GM19455 (cell line): ENCODE results near the gene KPRP.

ENCODE experiments used
- ATAC-seq: cut with Tn5 transposase; IDR thresholded peaks from one replicate; pipeline ENCODE4 v1.9.1; 2021; ENCODE audit not compliant: unreplicated experiment

The KPRP gene

DNA sequence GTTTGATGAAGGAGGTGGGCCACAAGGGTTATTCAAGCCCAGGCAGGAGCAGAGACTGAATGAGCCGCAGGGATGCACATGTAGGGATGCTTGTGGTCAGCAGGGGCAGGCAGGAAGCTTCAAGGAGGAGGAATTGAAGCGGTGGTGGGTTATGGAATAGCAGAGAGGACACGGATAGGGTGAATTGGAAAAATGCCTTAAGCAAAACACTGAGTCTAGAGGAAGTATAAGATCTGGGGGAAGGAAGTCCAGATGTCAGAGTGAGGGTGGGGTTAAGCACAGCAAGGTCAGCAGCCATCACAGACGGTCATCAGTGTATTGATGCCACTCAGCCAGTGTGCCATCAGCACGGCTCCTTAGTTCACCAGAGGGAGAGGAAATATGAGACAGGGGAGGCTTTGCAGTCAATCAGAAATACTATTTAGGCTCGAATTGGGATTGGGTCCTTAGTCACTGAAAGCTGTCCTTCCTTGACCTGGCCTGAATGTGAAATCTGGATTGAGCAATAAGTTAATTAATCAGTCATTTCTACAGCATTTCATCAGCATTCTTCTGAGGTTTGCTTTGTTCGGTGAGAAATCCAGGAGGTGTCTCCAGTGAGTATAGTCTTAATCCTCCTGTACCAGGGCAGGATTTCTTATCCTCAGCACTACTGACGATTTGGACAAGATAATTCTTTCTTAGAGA lies 11.2 kb downstream of the KPRP start:
- no peak for ATAC-seq

DNA sequence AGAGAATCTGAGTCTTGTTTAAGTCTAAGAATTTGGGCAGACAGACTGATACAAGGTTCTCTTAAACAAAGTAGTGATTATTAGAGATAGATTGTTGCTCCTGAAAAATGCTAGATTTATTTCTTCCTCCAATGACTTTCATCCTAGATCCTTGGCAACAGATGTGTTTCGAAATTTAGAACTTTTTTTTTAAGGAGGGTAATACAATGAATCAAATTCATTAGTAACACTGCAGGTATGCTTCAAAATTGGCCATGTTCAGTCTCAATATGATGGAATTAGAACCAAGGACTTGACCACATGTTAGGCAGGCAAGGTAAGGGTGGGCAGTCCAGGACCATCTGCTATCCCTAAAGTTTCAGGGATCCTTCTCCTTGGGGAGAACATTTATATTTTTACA lies 12.6 kb downstream of the KPRP start:
- no peak for ATAC-seq

DNA sequence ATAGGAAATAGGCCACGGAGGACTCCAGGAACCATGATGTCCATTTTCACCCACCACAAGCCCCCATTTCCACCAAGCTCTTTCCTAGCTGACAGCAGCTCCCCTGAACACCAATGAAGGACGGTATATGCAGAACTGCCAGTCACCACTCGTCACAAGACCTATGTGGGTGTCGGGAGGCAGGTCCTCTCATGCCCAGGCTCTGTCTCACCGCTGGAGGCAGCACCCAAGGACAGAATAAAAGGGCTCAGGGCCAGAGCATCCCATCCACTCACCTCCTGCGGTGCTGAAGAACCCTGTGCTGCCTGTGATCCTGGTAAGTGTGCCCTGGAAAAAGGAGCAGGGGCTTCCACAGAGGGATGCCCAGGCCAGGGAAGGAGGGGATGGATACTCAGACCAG lies 17.1 kb downstream of the KPRP start, which contains the start of gene LCE1F:
Gene LCE1F (plus strand): TSS at position 266 of the 400 bp plus-strand sequence. CDS start 1,232 bp downstream, outside the sequence.
- no peak for ATAC-seq

DNA sequence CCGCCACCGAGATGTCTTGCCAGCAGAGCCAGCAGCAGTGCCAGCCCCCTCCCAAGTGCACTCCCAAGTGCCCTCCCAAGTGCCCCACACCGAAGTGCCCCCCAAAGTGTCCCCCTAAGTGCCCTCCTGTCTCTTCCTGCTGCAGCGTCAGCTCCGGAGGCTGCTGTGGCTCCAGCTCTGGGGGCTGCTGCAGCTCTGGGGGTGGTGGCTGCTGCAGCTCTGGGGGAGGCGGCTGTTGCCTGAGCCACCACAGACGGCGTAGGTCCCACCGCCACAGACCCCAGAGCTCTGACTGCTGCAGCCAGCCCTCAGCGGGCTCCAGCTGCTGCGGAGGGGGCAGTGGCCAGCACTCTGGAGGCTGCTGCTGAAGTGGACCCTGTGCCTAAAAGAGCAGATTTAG lies 18.5 kb downstream of the KPRP start:
- no peak for ATAC-seq

DNA sequence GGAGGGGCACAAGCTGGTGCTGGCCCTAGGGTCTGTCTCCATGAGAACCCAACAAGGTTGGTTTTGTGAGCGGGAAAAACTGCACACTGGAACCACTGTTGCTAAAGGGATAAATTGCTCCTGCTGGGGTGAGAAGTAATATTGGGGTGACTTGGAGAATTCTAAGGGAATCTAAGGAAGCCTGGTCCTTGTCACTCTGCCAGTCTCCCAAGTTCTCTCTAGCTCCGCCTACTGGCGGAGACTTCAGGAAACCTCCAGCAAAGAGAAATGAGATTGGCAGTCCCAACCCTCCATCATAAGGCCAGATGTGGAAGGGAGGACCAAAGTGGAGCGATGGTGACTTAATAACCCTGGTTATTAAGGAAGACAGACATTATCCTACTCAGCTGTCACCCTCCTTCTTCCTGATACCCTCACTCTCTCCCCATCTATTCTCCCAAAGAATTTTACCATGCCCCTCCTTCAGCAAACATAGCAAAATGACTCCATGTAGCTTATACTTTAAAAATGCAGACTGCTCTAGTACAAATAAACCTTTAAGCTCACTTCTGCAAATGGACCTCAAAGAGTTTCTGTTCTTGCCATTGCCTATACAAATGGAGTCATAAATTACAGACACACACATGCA lies 19.8 kb downstream of the KPRP start:
- ATAC-seq, result no peak

DNA sequence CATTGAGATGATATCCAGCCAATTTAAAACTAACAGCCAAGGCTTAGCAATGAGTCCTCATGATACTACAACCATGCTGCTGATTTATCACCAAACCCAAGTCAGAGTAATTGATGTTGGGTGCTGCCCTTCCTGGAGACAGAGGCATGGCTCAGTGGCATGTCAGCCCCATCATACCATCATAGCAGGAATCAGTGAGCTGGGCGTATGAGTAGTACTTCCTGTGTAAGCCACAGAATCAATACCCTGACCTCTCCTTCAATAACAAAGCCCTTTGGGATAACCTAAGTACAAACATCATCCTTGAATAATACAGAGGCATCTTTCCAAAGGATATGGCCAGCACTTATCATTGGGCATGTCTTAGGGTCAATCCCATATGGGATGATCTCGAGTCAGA lies 25.3 kb downstream of the KPRP start:
- ATAC-seq, result no peak

DNA sequence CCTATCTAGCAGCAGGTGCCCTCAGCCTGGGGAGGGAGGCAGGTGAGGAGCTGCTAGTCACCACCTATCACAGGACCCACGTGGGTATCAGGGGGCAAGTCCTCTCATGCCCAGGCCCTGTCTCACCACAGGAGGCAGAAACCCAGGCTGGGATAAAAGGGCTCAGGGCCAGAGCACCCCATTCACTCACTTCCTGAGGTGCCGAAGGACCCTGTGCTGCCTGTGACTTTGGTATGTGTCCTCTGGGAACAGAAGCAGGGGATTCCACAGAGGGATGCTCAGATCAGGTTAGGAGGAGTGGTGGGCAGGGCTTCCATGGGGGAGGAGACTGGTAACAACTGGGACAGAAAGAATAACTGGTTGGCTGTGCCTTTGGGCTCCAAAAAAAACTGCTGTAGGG lies 28.3 kb downstream of the KPRP start, which contains the start of gene LCE1E:
Gene LCE1E (plus strand): TSS at position 181 of the 400 bp plus-strand sequence. CDS start 1,043 bp downstream, outside the sequence.
- ATAC-seq, result no peak

DNA sequence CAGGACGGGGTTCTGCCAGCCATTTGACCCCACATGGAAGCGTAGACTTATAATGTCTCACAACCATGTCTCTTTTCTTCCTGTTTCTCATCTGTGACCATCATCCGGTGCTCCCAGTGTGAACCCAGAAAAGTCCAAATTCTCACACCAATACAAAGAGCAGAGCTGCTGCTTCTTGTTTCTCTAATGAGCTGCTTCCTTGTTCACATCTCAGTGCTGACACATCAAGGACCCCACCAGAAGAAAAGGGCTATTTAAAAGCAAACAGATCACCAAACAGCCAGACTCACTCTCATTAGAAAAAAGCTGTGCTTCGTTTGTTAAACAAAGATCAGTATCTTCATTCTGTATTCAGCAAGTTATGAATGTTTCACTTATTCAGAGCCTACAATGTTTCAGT lies 37.9 kb downstream of the KPRP start:
- no peak for ATAC-seq

DNA sequence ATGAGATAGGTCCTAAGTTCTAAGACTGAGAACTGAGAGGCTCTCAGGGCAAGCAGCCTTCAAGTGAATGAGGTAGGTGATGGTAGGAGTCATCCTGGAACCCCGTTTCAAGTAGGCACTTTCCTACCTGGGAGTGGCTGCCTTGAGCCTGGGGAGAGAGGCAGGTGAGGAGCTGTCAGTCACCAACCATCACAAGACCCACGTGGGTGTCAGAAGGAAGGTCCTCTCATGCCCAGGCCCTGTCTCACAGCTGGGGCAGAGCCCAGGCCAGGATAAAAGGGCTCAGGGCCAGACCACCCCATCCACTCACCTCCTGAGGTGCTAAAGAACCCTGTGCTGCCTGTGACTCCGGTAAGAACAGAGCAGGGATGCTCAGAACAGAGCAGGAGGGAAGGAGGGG lies 38.6 kb downstream of the KPRP start, which contains the start of gene LCE1D:
Gene LCE1D (plus strand): TSS at position 301 of the 400 bp plus-strand sequence. CDS start 1,074 bp downstream, outside the sequence.
- ATAC-seq, result no peak

DNA sequence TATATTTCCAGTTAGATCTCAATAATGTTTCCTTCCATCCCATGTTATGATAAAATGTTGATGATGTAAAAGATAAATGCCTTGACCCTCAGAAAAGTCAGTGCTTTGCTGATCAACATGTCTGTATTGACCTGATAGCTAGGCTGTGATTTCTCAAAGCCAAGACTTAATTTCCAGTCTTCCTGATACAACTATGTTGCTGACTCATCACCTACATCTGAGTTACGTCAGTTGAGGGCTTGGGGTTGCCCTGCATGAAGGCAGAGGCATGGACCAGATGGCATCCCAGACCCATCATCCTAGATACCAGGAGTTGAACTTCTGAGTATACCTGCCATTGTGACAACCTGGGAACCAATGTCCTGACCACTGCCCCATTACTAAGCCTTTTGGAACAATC lies 43.5 kb downstream of the KPRP start:
- ATAC-seq, result no peak

DNA sequence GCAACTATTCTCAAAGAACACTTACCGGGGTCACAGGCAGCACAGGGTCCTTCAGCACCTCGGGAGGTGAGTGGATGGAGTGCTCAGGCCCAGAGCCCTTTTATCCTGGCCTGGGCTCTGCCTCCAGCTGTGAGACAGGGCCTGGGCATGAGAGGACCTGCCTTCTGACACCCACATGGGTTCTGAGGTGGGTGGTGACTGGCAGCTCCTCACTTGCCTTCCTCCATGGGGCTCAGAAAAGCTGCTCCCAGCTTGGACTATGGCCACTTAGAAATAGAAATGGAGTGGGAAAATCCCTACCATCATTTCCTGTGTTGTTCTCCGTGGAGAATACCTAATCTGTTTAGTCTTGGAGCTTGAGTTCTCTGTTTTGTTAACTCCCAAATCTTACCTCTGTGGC lies 48.8 kb downstream of the KPRP start, which contains the start of gene LCE1C:
Gene LCE1C (minus strand): TSS at position 76 of the 400 bp plus-strand sequence. CDS start 1,173 bp downstream, outside the sequence.
- ATAC-seq, result no peak

DNA sequence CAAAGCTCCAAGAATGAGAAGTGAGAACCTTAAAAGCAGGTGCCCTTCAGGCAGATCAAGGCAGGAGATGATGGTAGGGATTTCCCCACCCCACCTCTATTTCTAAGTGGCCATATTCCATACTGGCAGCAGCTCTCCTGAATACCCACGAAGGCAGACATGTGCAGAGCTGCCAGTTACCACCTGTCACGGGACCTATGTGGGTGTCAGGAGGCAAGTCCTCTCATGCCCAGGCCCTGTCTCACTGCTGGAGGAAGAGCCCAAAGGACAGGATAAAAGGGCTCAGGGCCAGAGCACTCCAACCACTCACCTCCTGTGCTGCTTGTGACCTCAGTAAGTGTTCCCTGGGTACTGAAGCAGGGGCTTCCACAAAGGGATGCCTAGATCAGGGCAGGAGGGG lies 53.2 kb downstream of the KPRP start:
- no peak for ATAC-seq
